AG10803 (cell line): ENCODE data around the gene CARS2.

ENCODE experiments used
- DNase-seq: peaks from one replicate; pipeline ENCODE4 v3.0.0; 2010; ENCODE audit warnings: low read depth
- H3K4me3 ChIP-seq: 2 replicates; pipeline ENCODE4 v1.5.1; 2011; ENCODE audit warnings: mild to moderate bottlenecking, low read length, control low read depth
- CTCF ChIP-seq: conservative IDR thresholded peaks from 2 replicates; pipeline ENCODE4 v1.5.1; 2011; ENCODE audit warnings: mild to moderate bottlenecking, low read length, control low read depth, inconsistent platforms

Gene CARS2

GRCh38 chr13:110600980-110601379 is 104.9 kb downstream of the CARS2 start:
- H3K4me3 ChIP-seq, result no peak overlapping the region
- DNase-seq, result no peak
- no peak for TF ChIP-seq CTCF

GRCh38 chr13:110600261-110600819 is 105.6 kb downstream of the CARS2 start:
- no peak for DNase-seq
- no peak overlapping the region for H3K4me3 ChIP-seq
- TF ChIP-seq CTCF, result no peak

GRCh38 chr13:110597041-110597689 is 108.8 kb downstream of the CARS2 start:
- DNase-seq, result no peak
- no peak overlapping the region for H3K4me3 ChIP-seq
- TF ChIP-seq CTCF, result no peak

GRCh38 chr13:110593430-110594130 is 112.3 kb downstream of the CARS2 start:
- peak; percentile 66 for TF ChIP-seq CTCF
- no peak overlapping the region for H3K4me3 ChIP-seq
- DNase-seq, result peak; percentile 54

- no peak overlapping the region for H3K4me3 ChIP-seq
- DNase-seq, result peak; percentile 53
- TF ChIP-seq CTCF, result no peak
Observed at GRCh38 chr13:110592665-110593064, 113.3 kb downstream of the CARS2 start.
